ENCODE measurements around the gene BTNL8. TPM values are rescaled to one million over a fixed set of nuclear protein-coding genes. Genes with fewer than 3 reads are reported as not detected.

Gene BTNL8
- total RNA-seq, 1 experiment from 2014 or later: 0.85 TPM

DNA sequence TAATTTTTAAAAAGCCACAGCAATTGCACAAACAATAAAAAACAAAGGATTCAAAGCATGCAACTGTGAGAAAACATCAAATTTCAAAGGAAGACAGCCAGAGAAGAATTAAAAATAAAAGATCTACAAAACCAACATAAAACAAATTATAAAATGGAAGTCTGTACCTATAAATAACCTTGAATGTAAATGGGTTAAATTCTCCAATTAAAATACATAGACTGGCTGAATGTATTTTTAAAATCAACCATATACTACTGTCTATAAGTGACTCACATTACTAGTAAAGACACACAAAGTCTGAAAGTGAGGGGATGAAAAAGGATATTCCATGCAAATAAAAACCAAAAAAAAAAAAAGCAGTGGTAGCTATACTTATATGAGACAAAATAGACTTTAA lies 33.7 kb downstream of the BTNL8 start (continued):
- TF ChIP-seq, protein P1, sequence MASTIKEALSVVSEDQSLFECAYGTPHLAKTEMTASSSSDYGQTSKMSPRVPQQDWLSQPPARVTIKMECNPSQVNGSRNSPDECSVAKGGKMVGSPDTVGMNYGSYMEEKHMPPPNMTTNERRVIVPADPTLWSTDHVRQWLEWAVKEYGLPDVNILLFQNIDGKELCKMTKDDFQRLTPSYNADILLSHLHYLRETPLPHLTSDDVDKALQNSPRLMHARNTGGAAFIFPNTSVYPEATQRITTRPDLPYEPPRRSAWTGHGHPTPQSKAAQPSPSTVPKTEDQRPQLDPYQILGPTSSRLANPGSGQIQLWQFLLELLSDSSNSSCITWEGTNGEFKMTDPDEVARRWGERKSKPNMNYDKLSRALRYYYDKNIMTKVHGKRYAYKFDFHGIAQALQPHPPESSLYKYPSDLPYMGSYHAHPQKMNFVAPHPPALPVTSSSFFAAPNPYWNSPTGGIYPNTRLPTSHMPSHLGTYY (CRISPR knock-in tag; IDR thresholded peaks at IDR 0.05): no peak

DNA sequence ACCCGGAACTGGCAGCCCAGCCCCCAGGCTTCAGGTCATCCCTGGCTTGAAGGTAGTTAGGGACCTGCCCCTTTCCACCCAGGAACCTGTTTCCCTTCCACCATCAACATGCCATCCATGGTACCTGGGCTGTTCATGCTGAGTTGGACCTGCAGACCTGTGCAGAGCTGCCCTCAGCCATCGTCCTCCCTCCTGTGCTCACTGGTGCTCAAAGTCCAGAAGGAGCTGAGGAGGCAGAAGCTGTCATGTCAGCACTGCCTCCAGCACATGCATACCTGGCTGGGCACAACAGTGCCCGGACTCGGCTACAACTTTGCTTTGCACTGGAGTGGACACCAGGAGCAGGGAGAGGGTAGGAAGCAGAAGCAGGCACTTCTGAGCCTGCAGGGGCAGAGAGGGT lies 36.2 kb downstream of the BTNL8 start:
- no peak for ATAC-seq
- ChIA-PET POLR2A (interaction anchor here (1.1 kb wide), 1 partner anchor 104 kb away, joined by 3 read pairs; no protein-coding TSS in a partner anchor), CTCF (no interaction called here)
- H3K36me3 Mint-ChIP-seq: peaks cover 23% of the 10 kb centered on the region
- no peaks in the 10 kb centered on the region for H3K4me1 Mint-ChIP-seq
- no peak overlapping the region for H3K4me3 Mint-ChIP-seq
- H3K9me3 Mint-ChIP-seq: peaks cover 70% of the 10 kb centered on the region
- no peak overlapping the region for H3K27ac Mint-ChIP-seq
- peaks cover 16% of the 10 kb centered on the region for H3K27me3 Mint-ChIP-seq (ENCODE audit: low read depth)
- DNase-seq (ENCODE audit: low spot score): no peak
- TF ChIP-seq ELF4 (CRISPR knock-in tag; IDR thresholded peaks at IDR 0.05; ENCODE audit: low read depth): no peak

DNA sequence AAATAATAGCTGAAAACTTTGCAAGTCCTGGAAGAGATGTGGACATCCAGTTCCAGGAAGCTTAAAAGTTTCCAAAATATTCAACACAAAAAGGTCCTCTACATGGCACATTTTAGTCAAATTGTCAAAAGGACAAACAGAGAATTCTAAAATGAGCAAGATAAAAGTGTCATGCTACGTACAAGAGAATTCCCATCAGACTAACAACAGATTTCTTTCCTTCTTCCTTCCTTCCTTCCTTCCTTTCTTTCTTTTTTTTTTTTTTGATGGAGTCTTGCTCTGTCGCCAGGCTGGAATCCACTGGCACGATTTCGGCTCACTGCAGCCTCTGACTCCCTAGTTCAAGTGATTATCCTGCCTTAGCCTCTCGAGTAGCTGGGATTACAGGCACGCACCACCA lies 39.3 kb downstream of the BTNL8 start:
- DNase-seq (ENCODE audit: low spot score) (no peak), ATAC-seq (no peak)
- H3K4me3 Mint-ChIP-seq: no peak overlapping the region
- TF ChIP-seq ATF1 (CRISPR knock-in tag; IDR thresholded peaks at IDR 0.05) (no peak), ZNF317 (CRISPR knock-in tag; IDR thresholded peaks at IDR 0.05; ENCODE audit: borderline replicate concordance, low read depth) (no peak), CREB1 (CRISPR knock-in tag; IDR thresholded peaks at IDR 0.05) (no peak), ZNF219 (CRISPR knock-in tag; IDR thresholded peaks at IDR 0.05; ENCODE audit: borderline replicate concordance) (no peak), NFE2L1 (CRISPR knock-in tag; IDR thresholded peaks at IDR 0.05) (no peak), JUN (CRISPR knock-in tag; IDR thresholded peaks at IDR 0.05) (no peak), GABPB1 (CRISPR knock-in tag; IDR thresholded peaks at IDR 0.05) (no peak), NR2C2 (CRISPR knock-in tag; IDR thresholded peaks at IDR 0.05) (no peak), TEAD4 (CRISPR knock-in tag; IDR thresholded peaks at IDR 0.05) (no peak), GTF2I (CRISPR knock-in tag; conservative IDR thresholded peaks at IDR 0.05) (no peak)
- TF ChIP-seq, protein P2, sequence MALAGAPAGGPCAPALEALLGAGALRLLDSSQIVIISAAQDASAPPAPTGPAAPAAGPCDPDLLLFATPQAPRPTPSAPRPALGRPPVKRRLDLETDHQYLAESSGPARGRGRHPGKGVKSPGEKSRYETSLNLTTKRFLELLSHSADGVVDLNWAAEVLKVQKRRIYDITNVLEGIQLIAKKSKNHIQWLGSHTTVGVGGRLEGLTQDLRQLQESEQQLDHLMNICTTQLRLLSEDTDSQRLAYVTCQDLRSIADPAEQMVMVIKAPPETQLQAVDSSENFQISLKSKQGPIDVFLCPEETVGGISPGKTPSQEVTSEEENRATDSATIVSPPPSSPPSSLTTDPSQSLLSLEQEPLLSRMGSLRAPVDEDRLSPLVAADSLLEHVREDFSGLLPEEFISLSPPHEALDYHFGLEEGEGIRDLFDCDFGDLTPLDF (CRISPR knock-in tag; IDR thresholded peaks at IDR 0.05): no peak
- TF ChIP-seq, protein P3, sequence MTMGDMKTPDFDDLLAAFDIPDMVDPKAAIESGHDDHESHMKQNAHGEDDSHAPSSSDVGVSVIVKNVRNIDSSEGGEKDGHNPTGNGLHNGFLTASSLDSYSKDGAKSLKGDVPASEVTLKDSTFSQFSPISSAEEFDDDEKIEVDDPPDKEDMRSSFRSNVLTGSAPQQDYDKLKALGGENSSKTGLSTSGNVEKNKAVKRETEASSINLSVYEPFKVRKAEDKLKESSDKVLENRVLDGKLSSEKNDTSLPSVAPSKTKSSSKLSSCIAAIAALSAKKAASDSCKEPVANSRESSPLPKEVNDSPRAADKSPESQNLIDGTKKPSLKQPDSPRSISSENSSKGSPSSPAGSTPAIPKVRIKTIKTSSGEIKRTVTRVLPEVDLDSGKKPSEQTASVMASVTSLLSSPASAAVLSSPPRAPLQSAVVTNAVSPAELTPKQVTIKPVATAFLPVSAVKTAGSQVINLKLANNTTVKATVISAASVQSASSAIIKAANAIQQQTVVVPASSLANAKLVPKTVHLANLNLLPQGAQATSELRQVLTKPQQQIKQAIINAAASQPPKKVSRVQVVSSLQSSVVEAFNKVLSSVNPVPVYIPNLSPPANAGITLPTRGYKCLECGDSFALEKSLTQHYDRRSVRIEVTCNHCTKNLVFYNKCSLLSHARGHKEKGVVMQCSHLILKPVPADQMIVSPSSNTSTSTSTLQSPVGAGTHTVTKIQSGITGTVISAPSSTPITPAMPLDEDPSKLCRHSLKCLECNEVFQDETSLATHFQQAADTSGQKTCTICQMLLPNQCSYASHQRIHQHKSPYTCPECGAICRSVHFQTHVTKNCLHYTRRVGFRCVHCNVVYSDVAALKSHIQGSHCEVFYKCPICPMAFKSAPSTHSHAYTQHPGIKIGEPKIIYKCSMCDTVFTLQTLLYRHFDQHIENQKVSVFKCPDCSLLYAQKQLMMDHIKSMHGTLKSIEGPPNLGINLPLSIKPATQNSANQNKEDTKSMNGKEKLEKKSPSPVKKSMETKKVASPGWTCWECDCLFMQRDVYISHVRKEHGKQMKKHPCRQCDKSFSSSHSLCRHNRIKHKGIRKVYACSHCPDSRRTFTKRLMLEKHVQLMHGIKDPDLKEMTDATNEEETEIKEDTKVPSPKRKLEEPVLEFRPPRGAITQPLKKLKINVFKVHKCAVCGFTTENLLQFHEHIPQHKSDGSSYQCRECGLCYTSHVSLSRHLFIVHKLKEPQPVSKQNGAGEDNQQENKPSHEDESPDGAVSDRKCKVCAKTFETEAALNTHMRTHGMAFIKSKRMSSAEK (CRISPR knock-in tag; IDR thresholded peaks at IDR 0.05; ENCODE audit: borderline replicate concordance): no peak
- TF ChIP-seq, protein P4, sequence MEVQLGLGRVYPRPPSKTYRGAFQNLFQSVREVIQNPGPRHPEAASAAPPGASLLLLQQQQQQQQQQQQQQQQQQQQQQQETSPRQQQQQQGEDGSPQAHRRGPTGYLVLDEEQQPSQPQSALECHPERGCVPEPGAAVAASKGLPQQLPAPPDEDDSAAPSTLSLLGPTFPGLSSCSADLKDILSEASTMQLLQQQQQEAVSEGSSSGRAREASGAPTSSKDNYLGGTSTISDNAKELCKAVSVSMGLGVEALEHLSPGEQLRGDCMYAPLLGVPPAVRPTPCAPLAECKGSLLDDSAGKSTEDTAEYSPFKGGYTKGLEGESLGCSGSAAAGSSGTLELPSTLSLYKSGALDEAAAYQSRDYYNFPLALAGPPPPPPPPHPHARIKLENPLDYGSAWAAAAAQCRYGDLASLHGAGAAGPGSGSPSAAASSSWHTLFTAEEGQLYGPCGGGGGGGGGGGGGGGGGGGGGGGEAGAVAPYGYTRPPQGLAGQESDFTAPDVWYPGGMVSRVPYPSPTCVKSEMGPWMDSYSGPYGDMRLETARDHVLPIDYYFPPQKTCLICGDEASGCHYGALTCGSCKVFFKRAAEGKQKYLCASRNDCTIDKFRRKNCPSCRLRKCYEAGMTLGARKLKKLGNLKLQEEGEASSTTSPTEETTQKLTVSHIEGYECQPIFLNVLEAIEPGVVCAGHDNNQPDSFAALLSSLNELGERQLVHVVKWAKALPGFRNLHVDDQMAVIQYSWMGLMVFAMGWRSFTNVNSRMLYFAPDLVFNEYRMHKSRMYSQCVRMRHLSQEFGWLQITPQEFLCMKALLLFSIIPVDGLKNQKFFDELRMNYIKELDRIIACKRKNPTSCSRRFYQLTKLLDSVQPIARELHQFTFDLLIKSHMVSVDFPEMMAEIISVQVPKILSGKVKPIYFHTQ (CRISPR knock-in tag; IDR thresholded peaks at IDR 0.05): no peak
- peaks cover 21% of the 10 kb centered on the region for H3K36me3 Mint-ChIP-seq
- H3K27me3 Mint-ChIP-seq (ENCODE audit: low read depth): peaks cover 10% of the 10 kb centered on the region
- peaks cover 51% of the 10 kb centered on the region for H3K9me3 Mint-ChIP-seq
- H3K4me1 Mint-ChIP-seq: 0 out of 2 replicates have a peak, but pooled peaks cover 2% of the 10 kb centered on the region
- ChIA-PET POLR2A (no interaction called here), CTCF (no interaction called here)
- H3K27ac Mint-ChIP-seq: no peak overlapping the region
